Measurements from ENCODE around the gene INPP4A.

Gene INPP4A

DNA sequence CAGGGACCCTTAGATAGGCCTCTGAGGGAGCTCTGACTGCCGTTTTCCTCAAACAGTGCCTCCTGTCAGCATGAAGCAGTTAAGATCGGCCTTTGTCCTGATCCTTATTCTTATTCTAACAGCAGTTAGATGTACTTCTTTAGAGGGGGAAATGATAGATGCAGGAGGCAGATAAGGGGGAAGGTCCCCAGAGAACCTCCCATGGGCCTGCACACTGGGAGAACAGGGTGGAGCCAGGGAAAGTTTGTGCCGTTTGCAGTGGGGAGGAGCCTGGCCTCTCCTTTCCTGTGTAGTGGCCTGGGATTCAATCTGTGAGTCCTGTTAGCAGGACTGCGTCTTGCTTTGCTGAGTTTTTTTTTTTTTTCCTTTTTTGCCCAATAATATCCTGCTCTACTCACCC is 7.9 kb upstream of the INPP4A start:
- no peak for DNase-seq (ENCODE audit: low spot score)

DNA sequence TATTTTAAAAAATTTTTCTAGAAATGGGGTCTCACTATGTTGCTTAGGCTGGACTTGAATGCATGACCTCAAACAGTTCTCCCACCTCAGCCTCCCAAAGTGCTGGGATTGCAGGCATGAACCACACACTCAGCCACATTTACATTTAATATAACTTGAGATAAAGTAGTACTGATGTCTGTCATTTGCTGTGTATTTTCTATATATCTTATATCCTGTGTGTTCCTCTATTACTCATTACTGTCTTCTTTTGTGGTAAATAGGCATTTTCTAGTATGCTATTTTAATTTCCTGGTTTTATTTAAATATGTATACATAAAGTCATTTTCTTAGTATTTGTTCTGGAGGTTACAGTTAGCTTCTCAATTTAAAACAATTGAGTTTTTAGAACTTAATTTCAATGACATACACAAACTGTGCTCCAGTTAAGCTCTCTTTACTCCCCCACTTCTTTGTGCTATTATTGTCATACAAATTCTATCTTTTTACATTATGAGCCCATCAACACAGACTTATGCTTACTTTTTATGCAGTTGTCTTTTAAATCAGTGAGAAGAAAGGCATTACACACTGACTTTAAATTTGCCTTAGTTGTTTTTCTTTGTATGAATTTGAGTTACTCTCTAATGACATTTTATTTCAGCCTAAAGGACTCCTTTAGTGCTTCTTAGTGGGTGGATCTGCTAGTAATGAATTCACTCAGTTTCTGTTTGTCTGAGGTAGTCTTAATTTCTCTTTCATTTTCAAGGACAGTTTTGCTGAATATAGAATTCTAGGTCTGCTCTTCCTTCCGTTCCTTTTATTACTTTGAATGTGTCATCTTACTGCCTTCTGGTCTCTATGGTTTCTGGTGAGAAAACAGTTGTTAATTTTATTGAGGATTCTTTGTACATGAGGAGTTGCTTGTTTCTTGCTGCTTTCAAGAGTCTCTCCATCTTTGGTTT is 6.2 kb upstream of the INPP4A start:
- DNase-seq (ENCODE audit: low spot score) = no peak

DNA sequence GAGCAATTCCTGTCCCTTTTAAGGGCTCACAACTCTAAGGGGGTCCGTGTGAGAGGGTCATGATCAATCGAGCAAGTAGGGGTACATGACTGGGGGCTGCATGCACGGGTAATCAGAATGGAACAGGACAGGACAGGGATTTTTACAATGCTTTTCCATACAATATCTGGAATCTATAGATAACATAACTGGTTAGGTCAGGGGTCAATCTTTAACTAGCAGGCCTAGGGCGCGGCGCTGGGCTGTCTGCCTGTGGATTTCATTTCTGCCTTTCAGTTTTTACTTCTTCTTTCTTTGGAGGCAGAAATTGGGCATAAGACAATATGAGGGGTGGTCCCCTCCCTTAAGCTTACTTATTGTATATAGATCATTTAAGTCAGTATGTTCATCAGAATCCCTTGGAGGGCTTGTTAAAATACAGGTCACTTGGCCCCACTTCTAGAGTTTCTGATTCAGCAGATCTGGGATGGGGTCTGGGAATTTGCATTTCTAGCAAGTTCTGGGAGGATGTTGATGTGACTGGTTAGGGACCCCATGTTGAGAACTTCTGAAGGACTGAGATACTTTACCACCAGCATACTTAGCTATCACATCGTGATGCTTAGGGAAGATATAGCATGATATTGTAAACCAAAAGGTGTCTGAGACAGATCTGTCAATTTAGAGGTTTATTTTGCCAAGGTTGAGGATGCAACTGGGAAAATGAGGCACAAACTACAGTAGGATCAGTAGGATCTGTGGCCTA is 2.8 kb upstream of the INPP4A start:
- DNase-seq (ENCODE audit: low spot score) = no peak

DNA sequence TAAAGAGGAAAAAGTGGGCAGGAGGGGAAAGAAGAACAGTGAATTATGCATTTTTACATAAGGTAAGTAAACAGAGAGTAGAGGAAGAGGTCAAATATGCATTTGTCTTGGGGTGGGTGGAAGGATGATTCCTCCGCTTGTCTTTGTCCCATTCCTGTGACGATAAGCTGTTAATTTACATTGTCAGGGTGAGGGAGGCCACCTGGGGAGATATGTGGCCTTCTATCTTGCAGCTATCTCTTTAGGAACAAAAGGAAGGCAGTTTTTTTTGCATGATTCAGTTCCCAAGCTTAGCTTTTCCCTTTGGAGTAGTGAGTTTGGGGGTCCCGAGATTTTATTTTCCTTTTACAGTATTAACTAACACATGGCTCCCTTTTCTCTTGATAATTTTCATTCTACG is 2.2 kb upstream of the INPP4A start:
- DNase-seq (ENCODE audit: low spot score) = no peak

DNA sequence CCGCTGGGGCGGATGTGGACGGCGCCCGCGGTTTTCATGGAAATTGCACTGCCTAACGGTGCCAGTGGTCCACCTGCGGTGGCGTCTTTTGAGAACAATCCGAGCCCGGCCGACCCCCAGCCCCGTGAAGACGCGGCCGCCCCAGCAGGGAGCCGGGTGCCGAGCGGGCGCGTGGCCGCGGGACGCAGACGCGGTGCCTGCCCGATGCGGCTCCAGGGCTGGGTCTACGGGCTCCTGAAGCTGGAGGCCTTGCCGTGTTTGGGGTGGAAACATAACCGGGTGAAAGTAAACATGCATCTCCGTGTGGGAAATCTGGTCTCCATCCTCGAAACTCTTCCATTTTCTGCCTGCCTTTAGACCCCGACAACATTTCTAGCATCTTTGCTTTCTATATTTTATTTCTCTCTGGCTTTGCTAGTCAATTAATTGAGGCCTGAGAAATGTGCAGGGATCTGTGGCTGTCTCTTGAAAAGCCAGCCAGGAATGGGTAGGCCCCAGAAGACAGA is 572 bp downstream of the INPP4A start:
- peak; percentile 63 for DNase-seq (ENCODE audit: low spot score)

DNA sequence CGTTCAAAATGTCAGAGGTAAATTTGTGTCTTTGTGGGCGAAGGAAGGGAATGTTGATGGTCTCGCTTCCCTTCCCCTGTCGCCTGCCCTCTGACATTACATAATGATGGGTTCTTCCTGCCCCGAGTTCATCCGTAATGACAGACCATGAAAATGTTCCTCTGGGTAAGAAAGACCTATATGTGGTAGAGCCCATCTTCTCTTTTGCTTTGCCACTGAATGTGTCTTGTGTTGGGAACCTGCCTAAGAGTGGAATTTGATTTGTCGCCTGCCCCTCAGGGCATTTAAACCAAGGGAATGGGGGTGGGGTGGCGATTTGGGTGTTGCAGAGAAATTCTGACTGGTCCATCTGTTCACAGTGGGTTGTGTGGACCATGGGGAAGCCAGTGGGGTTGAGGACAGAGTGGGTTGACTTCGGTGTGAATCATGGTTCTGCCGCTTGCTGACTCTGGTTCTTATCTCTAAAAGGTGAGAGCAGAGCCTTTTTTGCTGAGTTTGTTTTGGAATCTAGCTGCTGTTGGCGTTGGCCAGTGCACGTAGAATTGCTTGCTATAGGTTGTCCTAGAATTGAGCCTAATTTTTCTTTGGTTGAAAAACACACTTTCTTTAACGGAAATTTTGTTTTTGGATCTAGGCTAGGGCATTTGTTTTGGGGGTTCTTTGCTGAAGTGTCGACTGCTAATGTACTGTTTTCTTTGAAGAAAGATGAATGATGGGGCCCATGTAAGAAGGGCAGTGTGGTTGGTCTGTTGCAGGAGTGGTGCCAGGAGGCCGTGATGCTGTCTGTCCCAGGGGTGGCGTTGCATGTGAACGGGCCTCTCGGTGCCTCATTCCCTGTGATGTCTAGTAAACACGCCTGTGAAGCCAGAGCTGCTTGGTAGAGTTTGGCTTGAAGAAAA is 1.3 kb downstream of the INPP4A start:
- no peak for DNase-seq (ENCODE audit: low spot score)

DNA sequence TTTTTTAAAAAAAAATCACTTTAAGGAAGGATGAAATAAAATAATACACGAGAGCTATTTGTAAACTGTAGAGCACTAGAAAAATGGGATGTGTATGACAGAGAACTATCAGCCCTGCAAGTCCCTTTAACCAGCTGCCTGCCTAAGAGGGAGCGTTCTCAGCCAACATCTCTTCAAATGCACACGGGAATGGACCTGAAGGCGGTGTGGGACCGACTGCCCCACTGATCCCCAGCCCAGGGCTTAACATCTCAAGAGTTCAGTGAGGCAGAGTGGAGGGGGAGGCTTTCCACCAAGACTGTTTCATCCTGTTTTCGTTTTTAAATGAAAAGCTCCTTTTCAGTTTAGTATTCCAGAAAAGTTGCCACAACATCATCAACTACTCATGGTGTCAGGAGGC is 2.2 kb downstream of the INPP4A start:
- no peak for DNase-seq (ENCODE audit: low spot score)

DNA sequence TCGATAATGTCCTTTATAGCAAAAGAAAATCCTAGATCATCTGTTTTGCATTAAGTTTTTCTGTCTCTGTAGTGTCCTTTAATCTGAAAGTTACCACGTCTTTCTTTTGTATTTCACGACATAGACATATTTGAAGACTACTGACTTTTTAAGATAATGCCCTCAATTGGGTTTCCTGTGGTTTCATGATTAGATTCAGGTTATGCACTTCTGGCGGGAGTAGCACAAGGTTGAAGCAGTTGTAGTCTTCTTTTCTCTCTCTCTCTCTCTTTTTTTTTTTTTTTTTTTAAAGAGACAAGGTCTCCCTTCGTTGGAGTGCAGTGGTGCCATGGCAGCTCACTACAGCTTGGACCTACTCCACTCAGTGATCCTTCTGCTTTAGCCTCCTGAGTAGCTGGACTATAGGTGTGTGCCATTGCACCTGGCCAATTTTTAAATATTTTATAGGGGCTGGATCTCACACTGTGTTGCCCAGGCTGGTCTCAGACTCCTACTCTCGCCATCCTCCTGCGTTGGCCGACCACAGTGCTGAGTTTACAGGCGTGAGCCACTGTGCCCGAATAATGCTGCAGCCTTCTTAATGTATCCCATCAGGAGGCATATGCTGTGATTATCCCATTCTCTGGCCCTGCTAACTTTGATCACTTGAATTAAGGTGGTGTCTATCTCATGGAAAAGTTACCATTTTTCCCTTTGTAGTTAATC is 3.9 kb downstream of the INPP4A start:
- DNase-seq (ENCODE audit: low spot score) = no peak

DNA sequence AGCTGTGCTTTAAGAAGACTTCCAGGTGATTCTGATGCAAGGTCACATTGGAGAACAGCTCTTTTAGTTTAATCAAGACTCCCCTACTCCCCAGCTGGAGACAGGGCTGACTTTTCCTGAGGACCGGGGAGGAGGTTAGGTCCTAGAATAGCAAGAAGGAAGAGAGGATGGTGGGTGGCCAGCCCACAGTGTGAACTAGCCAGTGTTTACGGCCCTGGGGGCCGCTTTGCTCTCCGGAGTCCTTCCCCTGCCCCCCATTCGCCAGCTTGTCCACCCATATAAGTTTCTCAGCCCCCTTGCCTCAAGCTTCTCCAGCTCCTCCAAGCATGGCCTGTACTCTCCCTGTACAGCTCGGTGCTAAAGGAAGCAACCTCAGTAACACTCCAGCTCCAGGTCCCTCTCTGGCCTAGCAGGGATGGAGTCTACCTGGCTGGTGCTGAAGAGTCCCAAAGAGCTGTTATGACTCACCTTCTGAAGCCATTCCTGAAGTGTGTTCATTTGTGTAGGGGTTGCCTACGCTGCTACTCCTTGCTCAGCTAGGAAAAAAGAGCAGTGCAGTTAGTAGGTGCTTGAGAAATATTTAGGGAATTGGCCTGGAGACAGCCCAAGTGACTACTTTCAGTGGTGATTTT is 7.9 kb downstream of the INPP4A start:
- DNase-seq (ENCODE audit: low spot score) = no peak

DNA sequence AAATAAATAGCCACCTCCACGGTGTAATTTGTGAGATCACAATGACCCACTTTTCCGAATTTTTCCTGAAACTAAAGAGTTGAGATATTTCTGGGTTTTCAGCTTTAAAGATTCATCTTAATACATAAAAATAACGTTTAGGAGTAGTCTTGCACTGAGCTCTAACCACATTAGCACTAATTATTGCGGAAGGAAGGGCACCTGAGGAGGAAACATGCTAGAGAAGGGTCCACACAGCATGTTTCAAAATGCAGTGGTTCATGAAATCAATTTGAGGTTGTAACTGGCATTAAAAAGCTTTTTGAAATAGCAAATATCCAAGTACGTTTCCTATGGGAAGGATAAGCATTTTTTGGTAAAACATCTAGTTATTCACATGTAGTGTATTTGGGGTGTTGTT is 8.4 kb downstream of the INPP4A start:
- DNase-seq (ENCODE audit: low spot score) = no peak

DNA sequence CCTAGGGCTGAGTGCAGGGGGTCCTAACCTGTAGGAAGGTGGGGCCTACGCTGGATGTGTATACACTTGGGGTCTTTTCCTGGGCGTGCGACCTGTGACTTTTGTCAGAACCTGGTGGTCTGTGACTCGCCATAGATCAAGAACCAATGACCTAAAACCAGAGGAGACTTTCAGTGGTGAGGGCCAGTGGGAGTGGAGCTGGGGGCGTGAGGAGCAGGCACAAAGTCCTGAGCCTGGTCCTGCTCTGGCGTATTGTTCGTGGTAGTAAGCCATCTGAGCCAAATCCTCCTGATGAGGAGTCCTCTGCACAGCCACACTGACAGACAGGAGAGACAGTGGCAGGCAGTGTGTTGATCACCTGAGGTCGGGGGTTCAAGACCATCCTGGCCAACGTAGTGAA is 8.9 kb downstream of the INPP4A start:
- DNase-seq (ENCODE audit: low spot score) = no peak

DNA sequence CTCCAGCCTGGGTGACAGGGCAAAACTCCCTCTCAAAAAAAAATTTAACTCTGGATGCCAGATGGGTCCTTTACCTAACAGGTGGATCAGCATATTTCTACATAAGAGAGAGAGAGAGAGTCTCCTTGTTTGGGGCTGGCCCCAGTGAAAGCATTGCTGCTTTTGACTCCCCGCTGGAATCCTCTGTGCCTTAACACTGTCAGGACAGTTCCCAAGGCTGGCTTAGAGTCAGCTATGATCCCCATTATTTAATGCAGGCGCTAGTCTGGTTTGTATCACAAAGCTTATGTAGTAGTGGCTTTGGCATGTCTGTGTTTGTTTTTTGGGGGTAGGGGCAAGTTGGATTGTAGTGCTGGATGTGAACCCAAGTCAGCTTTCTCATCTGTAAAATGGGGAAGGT is 9.4 kb downstream of the INPP4A start:
- no peak for DNase-seq (ENCODE audit: low spot score)

DNA sequence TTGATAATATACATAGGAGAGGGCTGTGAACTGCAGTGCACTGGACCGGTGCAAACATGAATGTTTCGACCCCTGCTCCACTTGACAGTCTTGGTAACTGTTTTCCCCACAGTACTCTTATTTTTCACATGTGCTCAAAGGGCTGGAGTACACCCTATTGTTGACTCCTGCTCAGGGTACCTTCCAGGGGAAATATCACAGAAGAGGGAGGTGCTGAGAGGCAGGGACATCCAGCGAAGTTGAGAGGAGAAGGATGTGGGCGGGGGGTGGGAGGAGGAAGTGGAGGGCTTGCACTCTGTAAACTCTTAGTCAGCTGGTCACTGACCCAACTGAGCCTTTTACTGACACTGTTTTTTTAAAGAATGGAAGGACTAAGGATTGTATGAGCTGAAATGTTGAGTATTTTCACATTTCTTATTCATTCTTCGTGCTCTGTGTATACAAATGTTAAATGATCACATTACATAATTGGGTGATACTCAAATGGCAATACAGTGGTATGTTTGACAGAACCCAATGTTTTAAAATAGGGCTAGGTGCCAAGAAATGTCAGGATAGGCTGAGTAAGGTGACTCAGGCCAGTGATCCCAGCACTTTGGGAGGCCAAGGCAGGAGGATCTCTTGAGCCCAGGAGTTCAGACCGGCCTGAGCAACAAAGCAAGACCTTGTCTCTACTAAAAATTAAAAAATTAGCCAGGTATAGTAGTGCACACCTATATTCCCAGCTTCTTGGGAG is 10.0 kb downstream of the INPP4A start:
- DNase-seq (ENCODE audit: low spot score) = peak; percentile 46

DNA sequence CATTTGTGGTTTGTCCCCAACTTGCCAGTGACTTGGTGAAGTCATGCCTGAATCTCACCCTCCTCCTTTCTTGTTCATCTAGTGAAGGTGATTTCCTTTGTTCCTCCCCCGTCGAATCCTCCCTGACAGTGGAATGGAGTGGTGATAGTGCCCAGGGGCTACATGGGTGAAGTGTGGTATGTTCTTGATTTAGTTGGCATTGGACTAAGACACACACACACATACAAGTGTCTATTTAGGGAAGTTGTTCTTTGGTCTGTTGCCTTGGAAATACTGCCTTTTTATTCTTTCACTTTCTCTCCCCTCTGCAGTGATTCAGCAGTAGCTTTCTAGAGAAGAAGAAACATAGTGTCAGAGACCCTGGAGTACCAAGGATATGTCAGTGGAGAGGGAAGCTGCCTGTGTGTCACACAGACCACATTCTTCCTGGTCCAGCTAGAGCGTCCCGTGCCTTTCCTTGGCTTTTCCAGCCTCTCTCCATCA is 10.9 kb downstream of the INPP4A start:
- DNase-seq (ENCODE audit: low spot score) = no peak

DNA sequence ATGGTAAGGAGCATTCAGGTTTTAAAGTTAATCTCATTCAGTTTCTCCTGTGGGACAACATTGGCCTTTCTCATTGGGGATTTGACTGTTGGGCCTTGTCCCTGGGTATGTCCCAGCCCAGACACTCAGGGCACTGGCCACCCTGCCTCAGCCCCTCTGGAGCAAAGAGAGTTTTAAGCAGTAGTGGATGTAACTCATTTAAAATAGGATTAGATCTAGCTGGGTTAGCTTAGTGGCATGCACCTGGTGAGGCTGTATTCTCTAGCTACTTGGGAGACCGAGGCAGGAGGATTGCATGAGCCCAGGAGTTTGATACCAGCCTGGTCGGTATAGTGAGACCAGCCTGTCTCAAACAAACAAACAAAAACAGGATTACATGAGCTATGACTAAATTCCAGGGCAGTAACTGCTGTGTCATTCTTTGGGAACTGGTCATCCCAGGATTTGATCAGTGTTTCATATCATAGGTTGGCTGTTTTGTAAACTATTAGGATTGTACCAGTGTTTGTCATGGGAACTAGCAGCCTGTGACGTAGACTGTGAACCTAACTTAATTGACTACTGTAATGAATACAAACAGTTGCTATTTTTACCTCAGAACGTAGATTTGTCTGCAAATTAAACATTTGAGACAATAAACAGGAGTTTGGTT is 12.5 kb downstream of the INPP4A start:
- DNase-seq (ENCODE audit: low spot score) = peak; percentile 79

DNA sequence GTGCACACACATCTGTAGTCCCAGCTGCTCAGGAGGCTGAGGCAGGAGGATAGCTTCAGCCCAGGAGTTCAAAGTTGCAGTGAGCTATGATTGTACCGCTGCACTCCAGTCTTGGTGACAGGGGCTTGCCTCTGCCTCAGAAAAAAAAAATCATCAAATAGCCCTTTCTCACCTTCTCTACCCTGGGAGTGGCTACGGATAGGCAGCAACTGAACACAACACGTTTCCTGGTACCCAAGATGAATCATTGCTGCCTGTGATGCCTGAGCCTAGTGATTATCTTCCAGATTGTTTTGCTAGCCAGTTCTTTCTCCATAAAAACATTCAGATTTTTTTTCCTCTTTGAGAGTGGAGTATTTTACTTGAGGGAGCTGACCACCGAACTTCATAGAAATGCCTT is 13.5 kb downstream of the INPP4A start:
- no peak for DNase-seq (ENCODE audit: low spot score)

DNA sequence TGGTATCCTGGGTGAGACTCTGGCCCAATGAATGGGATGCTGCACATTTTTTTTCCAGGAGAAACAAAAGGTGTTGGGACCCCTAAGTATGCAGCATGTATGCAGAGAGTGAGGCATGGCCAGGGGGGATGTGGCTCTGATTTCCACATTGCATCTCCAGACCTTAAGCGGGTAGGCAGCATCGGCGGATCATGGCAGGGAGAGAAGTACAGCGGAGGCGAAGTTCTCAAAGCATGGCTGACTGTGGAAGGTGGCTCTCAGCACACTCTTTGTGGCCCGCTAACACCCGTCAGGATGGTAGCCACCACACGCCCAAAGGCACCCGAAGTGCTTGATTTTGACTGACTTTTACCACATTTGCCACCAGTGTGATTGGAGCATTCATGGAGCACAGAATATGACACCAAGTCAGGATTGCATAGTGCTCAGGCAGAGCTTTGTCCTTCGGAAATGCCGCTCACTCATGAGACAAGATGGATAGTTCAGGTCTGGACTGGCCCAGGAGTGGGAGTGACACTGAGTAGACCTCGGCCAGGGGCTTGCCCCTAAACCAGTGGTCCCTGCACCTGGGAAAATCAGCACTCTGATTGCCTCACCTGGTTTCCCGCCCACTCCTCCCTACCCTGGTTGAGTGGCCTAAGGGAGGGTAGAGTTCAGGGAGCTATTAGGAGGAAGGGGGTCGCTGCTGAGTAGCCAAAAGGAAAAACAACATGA is 14.2 kb downstream of the INPP4A start:
- no peak for DNase-seq (ENCODE audit: low spot score)

DNA sequence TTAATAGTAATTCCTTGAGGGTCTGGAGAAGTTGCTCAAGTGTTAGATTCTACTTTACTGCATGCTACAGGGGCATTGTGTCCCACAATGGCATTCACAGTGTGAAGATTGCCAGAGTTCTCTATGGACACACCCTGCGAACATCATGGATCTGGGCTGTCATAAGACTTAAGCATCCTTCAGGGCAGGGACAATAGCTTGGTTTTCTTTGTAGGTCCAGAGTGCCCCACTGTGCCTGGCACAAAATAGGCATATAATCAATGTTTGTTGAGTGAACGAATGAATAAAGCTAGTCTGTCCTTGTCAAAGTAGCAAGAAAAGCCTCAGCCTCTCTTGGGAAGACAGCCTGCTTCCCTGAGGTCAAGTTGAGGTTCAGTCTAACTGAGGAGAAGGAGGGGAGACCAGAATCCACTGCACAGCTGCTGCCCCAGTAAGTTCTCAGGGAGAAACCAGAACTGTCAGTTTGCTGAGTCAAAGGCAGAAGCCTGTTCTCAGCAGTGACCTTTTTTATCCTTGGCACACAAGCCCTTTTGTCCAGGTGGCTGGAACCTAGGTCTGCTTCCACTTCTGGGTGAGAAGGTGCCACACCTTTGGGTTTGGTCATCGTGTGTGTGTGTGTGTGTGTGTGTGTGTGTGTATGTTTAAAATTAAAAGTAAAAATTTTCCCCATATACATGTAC is 15.0 kb downstream of the INPP4A start:
- no peak for DNase-seq (ENCODE audit: low spot score)

Measured in AG08396 (cell line).